ENCODE data around the gene MMP3.

- TF ChIP-seq POLR2A (IDR thresholded peaks at IDR 0.05; ENCODE audit: low read length): no peak
- TF ChIP-seq GATA1 (IDR thresholded peaks at IDR 0.05; ENCODE audit: low read depth, low read length): no peak
Observed at GRCh38 chr11:102791271-102792036, 52.0 kb downstream of the MMP3 start.
